Measurements from ENCODE around the gene BACH2.

Gene BACH2

DNA sequence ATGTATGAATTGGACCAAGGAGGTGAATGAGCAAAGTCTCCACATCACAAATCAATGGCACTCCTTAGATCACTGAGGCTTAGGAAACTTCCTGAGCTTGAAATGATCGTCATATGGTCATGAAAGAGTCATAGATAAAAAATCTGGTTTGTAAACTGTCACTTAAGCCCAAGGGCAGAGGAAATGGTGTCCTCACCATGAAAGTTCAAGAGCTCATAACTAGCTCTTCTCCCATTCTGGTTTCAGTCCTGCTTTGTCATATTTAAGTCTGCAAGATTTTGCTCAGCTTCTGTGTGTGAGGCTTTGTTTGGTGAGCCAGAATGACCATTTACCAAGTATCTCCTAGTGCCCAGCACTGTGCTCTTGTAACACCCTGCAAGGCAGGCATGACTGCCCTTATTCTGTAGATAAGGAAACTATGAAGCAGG, 341.9 kb downstream of the BACH2 start:
- H3K4me3 ChIP-seq (ENCODE audit: control insufficient read depth, low read depth, low read length), result no peak overlapping the region
- DNase-seq (ENCODE audit: low read depth), result no peak
- TF ChIP-seq, protein P1, sequence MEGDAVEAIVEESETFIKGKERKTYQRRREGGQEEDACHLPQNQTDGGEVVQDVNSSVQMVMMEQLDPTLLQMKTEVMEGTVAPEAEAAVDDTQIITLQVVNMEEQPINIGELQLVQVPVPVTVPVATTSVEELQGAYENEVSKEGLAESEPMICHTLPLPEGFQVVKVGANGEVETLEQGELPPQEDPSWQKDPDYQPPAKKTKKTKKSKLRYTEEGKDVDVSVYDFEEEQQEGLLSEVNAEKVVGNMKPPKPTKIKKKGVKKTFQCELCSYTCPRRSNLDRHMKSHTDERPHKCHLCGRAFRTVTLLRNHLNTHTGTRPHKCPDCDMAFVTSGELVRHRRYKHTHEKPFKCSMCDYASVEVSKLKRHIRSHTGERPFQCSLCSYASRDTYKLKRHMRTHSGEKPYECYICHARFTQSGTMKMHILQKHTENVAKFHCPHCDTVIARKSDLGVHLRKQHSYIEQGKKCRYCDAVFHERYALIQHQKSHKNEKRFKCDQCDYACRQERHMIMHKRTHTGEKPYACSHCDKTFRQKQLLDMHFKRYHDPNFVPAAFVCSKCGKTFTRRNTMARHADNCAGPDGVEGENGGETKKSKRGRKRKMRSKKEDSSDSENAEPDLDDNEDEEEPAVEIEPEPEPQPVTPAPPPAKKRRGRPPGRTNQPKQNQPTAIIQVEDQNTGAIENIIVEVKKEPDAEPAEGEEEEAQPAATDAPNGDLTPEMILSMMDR (conservative IDR thresholded peaks at IDR 0.05; ENCODE audit: control insufficient read depth, insufficient read depth, low read depth, low read length), result no peak

DNA sequence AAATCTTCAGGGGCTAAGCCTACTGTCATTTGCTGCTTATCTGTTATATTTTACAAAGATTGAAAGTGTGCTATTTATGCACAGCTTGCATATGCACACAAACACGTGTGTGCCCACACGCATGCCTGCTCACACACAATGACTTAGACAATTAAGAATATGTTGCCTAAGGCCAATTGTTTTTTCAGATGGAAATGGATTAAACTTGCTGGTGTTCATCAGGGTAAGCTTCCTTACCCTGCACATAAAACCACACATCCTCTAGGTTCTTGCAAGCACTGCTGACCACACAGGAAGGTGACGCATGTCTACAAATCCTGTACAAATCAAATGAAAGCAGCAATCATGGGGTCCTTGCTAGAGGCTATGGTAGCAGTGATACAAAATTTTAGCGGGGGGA, 344.0 kb downstream of the BACH2 start:
- TF ChIP-seq, protein P1 (conservative IDR thresholded peaks at IDR 0.05; ENCODE audit: control insufficient read depth, insufficient read depth, low read depth, low read length), result no peak
- peak; percentile 59 for DNase-seq (ENCODE audit: low read depth)
- H3K4me3 ChIP-seq (ENCODE audit: control insufficient read depth, low read depth, low read length), result no peak overlapping the region

DNA sequence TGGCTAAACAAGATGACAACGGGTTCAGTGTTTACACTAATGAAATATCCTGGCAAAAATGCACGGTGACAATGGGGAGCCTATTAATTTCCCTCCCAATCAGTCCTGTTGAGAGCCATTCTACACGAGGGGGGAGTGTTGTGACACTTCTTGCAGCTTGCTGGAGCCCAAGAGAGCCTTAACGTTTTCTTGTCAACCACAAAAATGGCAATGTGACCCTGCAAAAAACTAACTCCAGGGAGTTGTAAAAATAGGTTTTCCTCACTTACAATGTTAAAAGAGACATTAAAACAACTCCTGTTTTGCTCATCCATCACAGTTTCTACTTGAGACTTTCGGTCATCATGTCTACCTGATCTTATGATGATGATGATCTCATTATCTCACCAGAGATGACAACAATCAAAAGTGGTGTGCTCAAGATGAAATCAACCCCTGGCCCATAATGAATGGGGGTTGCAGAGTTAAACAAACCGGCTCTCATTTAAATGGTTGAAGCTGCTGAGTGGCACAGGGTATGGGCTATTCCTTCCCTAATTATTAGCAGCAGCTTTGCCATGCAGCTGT, 344.5 kb downstream of the BACH2 start:
- DNase-seq (ENCODE audit: low read depth), result no peak
- H3K4me3 ChIP-seq (ENCODE audit: control insufficient read depth, low read depth, low read length), result no peak overlapping the region
- TF ChIP-seq, protein P1 (conservative IDR thresholded peaks at IDR 0.05; ENCODE audit: control insufficient read depth, insufficient read depth, low read depth, low read length), result no peak

DNA sequence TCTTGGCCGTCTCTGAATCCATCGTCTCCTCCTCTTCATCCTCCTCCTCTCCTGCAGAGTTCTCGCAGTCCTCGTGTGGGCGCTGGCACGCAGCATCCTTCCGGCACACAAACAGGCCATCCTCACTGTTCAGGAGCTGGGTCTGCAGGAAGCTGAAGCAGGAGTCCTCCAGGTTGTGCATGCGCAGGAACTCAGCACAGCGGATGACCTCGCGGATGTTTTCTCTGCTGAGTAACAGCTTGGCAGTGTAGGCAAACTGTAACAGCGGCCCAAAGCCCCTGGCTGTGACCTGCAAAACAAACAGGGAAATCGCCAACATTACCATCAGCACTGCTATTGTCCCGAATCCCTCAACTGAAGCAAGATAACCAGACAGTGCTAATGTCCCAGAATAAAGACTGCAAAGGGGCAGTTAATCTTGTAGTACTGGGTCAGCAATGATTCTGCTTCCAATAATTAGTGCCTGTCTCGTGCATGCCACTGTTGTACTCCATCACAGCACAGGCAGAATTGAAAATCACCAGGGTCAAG, 345.0 kb downstream of the BACH2 start:
- peak; percentile 33 for DNase-seq (ENCODE audit: low read depth)
- TF ChIP-seq, protein P1 (conservative IDR thresholded peaks at IDR 0.05; ENCODE audit: control insufficient read depth, insufficient read depth, low read depth, low read length), result no peak
- H3K4me3 ChIP-seq (ENCODE audit: control insufficient read depth, low read depth, low read length), result no peak overlapping the region

DNA sequence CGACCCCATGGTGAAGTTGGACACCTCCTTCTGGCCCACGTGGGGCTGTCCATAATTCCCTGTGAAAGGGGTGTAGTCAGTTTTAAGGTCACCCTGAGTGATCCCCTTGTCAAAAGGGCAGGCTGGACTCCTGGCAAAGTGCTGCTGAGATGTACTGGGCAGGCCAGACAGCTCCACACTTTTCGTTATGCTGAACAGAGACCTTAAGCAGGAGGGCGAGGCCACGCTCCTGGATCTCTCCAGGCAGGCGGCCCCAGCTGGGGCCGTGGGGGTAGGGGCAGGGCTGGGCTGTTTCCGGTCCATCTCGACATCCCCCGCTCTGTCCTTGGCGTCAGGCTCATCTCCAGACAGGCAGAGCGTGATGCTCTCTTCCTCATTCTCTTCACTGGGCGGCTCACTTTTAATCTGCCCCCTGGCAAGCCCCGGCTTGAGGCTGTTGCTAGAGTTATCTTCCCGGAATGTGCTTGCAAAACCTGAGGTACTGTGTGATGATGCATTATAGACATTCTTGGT, 345.7 kb downstream of the BACH2 start:
- DNase-seq (ENCODE audit: low read depth), result peak; percentile 12
- no peak overlapping the region for H3K4me3 ChIP-seq (ENCODE audit: control insufficient read depth, low read depth, low read length)
- TF ChIP-seq, protein P1 (conservative IDR thresholded peaks at IDR 0.05; ENCODE audit: control insufficient read depth, insufficient read depth, low read depth, low read length), result no peak

DNA sequence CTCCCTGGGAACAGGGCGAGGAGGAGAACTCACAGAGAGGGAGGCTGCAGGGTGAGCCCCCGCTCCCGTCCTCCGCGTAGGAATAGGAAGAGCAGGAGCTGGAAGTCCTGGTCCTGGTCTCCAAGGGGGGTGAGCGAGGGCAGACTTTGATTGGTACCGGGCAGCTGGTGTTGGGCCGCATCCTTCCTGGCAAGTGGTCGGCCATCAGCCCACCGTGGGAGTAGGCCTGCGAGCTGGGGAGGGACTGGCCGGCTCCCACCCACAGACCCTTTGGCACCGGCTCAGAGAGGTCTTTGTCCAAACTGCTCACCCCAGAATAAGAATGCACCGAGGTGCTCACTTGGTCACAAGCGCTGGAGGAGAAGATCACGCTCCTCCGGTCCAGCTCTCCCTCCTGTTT, 346.2 kb downstream of the BACH2 start:
- TF ChIP-seq, protein P1 (conservative IDR thresholded peaks at IDR 0.05; ENCODE audit: control insufficient read depth, insufficient read depth, low read depth, low read length), result no peak
- H3K4me3 ChIP-seq (ENCODE audit: control insufficient read depth, low read depth, low read length), result no peak overlapping the region
- DNase-seq (ENCODE audit: low read depth), result no peak
